Body of pancreas (tissue), 4 donors: Measurements from ENCODE around the gene PUM2.
"Not testable (repeated sequence)": the region's sequence is repeated elsewhere in the genome, so short reads cannot be mapped to it uniquely, and the experiment has no call there.

Experiments
- POLR2A ChIP-seq, 3 donors: fragments of 450-650 bp; IDR thresholded peaks; one replicate each; pipeline ENCODE4 v1.6.1; 2016; ENCODE audit warnings: antibody characterized with exemption in 3 of 3, mild to moderate bottlenecking in 2 of 3
- TF ChIP-seq, protein P1 (sequence below), 7 experiments: fragments of 450-650 bp in 4 of 7; fragments of 200-600 bp in 3 of 7; sonication (generic) in 3 of 7; IDR thresholded peaks; one replicate each; pipeline ENCODE4 v1.5.1; 2016 to 2019; ENCODE audit warnings: antibody characterized with exemption in 7 of 7

GRCh38 chr2:20234597-20234996, 116.0 kb downstream of the PUM2 start:
- TF ChIP-seq, protein P1, sequence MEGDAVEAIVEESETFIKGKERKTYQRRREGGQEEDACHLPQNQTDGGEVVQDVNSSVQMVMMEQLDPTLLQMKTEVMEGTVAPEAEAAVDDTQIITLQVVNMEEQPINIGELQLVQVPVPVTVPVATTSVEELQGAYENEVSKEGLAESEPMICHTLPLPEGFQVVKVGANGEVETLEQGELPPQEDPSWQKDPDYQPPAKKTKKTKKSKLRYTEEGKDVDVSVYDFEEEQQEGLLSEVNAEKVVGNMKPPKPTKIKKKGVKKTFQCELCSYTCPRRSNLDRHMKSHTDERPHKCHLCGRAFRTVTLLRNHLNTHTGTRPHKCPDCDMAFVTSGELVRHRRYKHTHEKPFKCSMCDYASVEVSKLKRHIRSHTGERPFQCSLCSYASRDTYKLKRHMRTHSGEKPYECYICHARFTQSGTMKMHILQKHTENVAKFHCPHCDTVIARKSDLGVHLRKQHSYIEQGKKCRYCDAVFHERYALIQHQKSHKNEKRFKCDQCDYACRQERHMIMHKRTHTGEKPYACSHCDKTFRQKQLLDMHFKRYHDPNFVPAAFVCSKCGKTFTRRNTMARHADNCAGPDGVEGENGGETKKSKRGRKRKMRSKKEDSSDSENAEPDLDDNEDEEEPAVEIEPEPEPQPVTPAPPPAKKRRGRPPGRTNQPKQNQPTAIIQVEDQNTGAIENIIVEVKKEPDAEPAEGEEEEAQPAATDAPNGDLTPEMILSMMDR (IDR thresholded peaks at IDR 0.05): not testable (repeated sequence)
- TF ChIP-seq POLR2A (IDR thresholded peaks at IDR 0.05): not testable (repeated sequence)
